ENCODE data around the gene UBL7.

The UBL7 gene

DNA sequence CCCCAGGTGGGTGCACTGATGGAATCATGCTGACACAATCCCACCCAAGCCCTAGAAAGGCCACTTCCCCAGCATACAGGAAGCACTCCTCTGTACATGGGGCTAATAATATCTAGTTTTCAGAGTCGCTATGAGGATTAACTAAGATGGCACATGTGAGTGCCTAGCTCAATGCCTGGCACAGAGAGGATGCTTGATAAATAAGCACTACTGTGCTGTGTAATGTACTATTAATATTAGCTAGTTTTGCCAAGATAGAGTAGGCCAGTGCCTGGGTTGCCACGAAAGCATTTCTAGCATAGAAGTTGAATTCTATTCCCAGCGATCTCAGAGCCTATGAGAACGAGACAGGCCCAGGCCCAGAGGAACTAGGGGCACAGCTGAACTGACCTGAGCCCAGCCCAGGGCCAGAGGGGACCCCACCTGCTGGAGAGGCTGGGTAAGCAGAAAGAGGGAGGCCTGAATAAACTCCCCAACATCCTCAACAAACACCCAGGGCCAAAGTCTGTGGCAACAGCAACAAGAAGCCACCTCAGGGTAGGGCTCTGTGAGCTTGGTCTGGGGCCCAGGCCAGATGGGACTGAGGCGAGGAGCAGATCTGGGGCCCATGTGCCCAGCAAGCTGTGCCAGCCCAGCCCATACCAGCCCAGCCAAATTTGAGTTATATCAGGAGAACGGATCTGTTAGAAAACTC is 19.6 kb downstream of the UBL7 start:
- DNase-seq (ENCODE audit: low read depth) = no peak

DNA sequence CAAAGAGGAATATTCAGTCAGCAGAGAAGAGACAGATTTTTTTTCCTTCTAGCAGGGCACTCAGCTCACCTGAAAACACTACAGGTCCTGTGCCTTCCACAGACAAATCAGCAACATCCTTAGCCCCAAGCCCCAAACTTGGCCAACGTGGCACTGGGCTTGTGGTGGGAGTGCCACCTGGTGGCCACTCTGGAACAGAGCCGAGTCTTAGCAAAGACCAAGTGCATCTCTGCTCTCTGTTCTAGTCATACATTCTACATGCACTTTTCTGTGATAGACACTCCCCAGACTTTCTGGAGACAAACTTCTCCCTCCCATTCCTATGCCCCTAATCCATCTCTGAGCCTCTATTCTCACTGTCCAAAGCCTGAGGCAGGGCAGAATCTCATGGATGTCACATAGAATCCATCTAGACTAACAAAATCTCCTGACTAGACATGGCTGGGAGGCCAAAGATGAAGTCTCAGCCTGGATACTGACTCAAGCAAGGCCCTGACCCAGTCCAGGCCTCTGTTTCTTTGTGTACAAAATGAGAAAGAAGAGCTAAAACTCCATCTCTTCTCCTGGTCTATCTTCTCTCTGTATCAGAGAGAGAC is 22.1 kb downstream of the UBL7 start:
- DNase-seq (ENCODE audit: low read depth) = peak; percentile 65

GRCh38 chr15:74438206-74438605 is 22.8 kb downstream of the UBL7 start:
- no peak for DNase-seq (ENCODE audit: low read depth)

DNA sequence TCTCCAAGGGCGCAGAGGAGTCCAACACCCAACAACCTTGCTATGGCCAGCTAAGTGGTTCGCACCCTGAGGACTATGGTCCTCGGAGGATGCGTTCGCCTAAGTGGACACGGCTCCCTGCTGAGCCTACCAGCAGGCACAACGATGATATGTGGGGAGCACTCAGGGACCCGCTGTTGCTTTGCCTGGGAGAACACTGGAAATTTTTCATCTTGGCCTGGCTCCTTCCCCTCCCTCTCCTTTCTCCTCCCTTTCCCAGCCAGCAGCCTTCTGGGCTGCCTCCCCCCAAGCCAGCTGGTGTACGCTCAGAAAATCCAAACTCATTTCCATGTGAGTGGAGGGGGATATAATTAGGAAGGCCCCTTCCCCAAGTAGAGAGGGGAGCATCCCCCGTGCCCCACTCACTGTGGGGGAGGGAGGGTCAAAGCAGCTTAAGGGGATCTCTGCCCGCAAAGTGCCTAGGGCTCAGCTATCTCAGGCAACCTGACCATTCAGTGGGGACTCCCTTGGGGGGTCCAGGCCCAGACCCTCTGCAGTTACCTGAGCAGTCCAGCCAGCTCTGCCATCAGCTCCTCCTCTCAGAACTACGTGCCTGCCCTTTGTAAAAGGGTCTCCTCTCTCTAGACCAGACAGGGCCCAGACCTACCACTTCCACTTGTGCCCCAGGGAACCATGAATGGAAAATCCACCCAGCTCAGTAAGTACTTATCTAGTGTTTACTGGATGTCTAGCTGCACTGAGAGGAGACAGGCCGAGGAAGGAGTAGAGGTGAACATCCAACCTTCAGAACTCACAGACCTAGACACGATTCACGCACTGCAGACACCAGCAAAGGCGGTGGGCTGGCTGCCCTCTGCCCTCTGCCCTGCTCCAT is 26.5 kb downstream of the UBL7 start:
- DNase-seq (ENCODE audit: low read depth) = no peak

GRCh38 chr15:74433592-74434262 is 27.2 kb downstream of the UBL7 start, which contains the start of gene SEMA7A:
Gene SEMA7A (minus strand): TSS chr15:74433958. CDS start chr15:74433918, 40 bp downstream.
- peak; percentile 56 for DNase-seq (ENCODE audit: low read depth)

DNA sequence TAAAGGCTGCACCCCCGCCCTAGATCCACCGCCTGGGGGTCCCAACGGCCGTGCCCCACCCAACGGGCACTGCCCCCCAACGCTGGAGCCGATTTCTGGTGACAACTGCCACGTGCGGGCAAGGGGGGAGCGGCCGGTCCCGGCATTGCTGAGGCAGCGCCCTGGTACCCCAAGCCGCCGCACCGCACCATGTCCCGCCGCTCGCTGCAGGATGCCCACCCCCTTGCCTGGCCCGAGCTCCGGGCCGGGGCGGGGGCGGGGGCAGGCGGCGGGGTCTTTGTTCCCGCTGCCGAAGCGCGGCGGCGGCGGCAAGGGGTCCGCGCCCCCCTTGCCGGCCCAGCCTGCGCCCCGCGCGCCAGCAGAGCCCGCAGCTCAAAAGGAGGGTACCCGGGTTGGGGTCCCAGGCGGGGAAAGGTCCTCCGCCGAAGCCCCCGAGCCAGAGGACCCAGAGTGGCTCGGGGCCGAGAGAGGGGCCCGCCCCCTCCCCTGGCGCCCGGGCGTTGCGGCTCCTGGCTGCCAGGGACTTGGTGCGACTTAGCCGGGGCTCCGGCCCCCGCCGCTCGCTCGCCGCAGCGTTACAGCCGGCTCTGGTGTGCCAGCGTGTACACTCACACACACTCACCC is 27.9 kb downstream of the UBL7 start:
- no peak for DNase-seq (ENCODE audit: low read depth)

DNA sequence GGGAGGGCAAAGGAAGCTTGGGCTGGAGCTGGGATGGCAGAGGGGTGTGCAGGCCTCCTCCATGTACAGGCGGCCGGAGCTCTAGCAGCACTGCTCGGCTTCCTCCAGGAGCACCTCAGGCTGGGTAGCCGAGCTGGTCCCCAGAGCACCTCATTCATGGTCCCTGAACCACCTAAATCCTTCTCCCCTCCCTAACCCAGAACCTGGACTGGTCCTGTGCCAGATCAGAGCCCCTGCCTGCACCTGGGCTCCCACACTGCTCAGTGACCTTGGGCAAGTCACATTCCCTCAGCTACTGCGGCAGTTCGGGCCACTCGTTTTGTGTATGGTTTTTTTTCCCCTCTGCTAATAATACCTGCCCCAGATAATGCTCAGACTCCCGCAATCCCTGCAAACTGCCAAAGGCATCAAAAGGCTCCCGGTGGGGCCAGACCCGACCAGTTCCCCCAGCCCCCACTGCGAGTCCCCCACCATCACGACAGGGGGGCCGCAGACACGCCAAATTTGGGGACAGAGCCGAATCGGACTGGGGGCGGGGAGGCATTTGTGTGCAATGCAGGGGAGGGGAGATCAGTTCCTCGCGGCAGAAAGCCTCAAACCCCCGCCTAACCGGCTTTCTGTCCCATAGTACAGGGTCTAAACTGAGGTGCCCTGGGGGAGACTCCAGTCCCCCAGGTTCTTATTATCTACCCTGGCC is 28.5 kb downstream of the UBL7 start:
- no peak for DNase-seq (ENCODE audit: low read depth)

- no peak for DNase-seq (ENCODE audit: low read depth)
These were observed 29.3 kb downstream of the UBL7 start for GRCh38 chr15:74431645-74432044.

- DNase-seq (ENCODE audit: low read depth) = no peak
These were observed 29.8 kb downstream of the UBL7 start for GRCh38 chr15:74431116-74431515.

DNA sequence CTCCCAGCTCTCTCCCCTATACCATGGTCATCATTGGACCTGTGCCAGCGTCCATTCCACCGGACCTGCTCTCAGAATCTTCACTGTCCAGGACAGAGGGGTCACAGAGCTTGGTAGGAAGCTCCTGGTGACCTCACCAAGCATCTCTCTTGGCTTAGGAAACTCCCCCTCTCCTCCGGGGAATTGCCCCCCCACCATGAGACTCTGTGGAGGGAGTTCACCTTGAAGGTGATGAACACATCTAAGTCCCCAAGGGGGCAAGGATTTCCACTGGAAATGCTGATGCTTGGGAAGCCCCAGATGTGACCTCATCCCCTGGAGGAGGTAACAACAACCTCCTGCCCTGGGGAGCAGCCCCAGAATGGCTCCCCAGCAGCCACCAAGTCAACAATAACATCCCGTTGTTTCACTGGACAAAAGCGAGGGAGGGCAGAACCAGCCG is 30.4 kb downstream of the UBL7 start:
- no peak for DNase-seq (ENCODE audit: low read depth)

DNA sequence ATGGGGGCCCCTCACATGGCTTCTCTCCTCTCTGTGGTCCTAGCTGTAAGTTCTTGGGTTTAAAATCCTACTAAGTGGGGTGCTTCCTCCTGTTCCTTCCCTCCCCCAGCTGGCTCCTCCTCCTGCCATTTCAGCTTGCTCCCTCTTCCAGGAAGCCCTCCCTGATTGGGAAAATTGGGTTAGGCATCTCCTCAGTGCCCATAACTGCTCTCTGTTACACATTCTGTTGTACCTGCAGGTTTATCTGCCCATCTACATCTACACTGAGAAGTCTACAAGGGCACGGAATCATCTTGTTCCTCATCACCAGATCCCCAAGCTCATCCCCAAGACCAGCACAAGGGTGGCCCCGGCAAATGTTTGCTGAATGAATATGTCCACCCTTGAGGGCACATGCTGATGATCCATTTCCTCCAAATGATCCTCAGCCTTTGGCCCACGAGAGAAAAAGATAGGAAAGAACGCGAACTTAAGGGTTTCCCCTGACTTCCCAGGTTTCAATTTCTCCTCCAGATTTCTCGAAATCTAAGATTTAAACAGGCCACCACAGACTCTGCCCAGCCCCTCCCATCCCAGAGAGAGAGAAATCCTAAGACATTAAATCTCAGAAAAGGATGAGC is 31.1 kb downstream of the UBL7 start:
- no peak for DNase-seq (ENCODE audit: low read depth)

DNA sequence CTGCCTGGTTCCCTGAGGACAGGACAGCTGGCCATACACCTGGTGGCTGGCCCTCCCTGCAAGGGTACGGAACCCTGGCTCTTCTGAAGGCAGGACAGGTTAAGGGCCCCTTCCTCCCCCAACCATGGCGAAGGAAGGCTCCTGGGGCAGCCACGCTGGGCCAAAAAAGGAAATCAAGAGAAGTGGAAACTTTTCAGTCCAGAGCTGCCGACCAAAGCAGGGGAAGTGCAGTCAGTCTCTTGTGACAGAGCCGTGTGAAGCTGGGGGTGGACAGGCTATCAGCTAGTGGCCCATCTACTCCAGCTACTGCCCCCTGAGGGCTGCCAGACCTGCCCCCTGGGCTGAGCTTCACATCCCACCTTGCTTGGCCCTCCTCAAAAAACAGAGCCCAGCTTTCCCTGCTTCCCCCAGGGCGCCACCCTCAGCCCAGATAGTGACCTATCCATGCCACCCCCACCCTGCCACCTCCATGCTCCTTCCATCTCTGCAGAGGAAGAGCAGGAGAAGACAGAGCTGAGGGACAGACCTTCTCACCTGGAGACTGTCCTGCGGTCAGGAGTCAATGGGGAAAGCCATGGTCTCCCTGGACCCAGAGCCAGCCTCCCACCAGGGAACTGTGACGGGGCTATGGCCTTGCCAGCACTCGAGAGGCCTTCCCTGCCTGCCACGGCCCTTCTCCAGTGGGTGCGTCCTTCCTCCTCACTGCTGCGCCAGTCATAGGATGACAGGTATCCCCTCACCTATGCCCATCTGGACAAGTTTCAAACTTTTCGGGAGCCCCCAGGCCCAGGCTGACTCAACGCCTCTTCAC is 31.8 kb downstream of the UBL7 start:
- no peak for DNase-seq (ENCODE audit: low read depth)

- DNase-seq (ENCODE audit: low read depth) = no peak
These were observed 32.5 kb downstream of the UBL7 start for GRCh38 chr15:74428442-74428787.

DNA sequence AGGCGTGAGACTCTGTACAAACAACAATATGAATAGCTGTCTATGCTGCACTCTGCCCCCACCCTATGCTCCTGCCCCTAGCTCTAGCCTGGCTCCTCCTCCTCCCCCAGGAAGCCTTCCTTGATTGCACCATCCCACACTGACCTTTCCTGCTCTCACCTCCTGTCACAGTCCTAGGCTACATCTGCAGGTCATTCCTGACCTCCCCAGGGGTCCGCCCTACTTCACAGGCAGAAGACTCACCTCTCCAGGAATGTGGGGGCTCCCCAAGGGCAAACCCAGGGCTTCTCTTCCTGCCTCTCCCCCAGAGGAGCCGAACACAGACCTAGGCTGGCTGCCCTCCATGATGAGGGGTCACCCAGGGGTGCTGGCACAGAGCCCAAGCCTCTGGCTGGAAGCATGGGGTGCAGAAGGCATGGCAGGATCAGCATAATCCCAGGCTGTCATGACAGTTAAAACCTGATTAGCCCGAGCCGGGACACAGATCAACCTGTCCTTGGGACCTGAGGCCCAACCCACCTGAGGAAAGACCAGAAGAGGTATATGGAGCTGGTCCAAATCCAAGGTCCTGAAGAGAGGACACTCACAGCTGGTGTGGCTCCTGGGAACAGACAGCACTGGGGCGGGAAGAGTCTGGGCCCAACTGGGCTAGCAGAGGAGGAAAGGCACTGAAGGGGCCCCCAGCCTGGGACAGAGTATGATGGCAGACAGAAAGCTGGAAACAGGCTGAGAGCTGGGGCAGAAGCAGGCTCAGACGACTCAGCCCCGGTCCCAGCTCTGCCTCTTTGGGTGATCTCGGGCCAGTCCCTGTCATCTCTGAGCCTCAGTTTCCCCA is 33.1 kb downstream of the UBL7 start:
- DNase-seq (ENCODE audit: low read depth) = no peak

GRCh38 chr15:74426404-74427281 is 34.3 kb downstream of the UBL7 start:
- DNase-seq (ENCODE audit: low read depth) = no peak

DNA sequence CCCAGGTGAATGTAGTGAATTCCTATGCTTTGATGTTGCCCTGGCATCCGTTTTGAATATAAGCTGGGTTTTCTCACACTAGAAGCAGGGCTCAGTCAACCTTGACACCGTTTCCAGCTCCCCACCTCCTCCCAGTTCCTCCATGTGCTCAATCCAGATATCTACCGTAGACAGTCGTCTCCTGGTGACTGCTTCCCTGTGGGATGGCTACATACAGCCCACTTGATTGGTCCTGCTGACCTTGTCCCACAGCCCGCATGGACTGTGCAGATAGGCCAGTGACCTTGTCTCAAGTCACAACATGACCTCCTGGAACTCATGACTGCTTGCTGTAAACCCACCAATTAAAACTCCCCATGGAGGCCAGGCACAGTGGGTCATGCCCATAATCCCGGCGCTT is 35.3 kb downstream of the UBL7 start:
- DNase-seq (ENCODE audit: low read depth) = no peak

DNA sequence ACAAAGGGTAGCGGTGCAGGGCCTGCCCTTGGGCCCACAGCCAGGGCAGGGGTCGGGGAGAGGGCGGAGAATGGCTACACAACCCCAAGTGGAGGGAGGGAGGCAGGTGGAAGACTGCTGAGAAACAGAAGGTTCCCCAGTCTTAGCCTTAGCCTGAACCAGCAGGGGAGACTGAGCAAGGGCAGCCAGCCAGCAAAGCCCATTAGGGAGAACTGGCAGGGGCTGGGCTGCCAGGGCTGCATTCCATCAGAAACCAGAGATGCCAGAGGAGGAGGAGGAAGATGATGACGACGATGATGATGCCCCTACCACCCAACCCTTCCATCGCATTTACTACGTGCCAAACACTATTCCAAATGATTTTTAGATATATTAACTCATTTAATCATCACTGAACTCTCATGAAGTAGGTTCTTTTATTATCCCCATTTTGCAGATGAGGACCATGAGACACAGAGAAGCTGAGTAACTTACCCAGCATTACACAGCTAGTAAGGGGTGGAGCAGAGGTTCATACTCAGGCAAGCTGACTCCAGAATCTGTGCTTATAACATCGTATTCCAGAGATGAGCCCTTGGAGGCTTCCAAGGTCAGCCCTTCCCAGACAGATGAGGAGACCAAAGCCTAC is 35.9 kb downstream of the UBL7 start:
- no peak for DNase-seq (ENCODE audit: low read depth)
